ENCODE measurements around the gene SRPX. TPM values are rescaled to one million over a fixed set of nuclear protein-coding genes. Genes with fewer than 3 reads are reported as not detected.

The SRPX gene
- total RNA-seq, 1 experiment from 2014 or later = 72.3 TPM

DNA sequence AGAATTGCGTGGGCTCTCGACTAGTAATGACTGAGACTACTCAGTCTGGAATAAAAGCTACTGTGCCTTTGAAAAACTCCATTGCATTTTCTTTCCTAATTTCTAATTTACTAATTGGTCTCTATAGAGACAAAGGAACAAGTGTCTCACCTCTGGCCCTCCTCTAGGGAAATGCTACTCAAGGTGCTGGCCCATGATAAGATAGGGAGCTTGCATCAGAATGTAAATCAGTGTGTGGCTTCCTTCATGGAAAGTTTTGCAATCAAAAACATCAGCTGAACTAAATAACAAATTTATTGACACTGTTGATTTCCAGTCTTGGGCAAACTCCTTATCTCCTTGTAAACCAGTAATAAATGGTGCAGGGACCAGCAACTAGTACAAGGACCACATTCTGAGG is 81.8 kb downstream of the SRPX start:
- DNase-seq (ENCODE audit: low spot score) = no peak

DNA sequence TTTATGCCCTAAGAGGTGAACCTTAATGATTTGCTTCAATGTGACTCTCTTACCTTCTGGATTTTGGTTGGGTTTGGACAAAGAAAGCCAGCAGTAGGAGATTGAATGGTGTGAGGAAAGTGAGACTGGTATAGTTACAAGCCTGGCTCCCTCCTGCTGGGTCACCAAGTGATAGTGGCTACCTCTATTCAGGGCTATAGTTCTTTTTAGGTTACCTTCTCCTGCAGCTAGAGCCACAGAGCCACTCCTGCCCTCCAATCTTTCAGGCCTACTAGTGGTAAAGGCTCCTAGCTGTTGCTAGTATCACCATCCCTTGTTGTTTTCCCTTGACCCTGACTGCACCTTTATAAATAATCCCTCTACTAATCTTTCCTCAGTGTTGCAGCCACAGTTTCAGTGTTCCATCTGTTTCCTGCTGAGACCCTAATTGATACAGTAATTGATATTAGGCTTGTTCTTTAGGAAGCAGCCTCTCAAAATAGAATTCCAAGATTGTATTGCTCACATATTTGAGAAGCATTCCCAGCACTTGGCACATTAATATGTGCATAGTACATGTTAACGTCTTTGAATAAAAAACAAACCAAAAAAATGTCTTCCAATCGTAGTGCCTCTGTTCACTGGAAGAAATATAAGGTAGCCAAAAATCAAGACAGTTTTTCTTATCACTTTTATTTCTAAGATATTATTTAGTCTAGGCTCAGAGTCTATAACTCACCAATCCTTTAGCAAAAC is 82.3 kb downstream of the SRPX start:
- DNase-seq (ENCODE audit: low spot score) = no peak

DNA sequence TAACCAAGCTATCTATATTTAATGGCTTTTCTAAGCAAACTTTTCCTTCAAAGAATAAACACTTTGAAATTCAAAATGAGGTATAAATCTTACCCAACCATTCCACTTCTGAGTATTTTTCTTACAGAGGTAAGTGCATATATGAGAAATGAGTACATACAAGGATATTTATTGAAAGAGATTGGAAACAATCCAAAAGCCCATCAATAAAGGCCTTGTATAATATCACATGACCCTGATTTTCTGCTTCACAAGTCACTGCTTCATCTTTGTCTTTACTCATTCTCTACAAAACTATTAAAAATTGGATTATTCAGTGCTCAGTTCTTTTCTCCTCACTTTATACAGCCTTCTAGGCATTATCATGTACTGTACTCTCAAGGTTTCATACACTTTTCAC is 91.3 kb downstream of the SRPX start:
- no peak for DNase-seq (ENCODE audit: low spot score)

DNA sequence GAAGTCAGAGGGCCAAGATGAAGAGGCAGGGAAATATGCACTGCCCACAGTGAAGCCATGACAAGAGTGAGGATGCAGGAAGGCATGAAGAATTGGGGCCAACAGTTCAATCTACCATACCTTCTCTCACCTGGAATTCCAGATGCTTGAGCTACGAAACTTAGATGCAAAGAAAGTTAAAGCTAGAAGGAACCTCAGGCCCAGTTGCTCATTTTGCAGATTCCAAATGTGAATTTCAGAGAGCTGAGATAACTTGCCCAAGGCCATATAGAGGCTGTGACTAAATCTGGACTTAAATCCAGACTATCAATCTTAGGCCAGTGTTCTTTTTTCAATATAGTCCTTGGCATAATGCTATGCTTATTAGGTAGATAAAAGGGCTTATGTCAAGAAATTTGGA is 92.7 kb downstream of the SRPX start:
- no peak for DNase-seq (ENCODE audit: low spot score)

DNA sequence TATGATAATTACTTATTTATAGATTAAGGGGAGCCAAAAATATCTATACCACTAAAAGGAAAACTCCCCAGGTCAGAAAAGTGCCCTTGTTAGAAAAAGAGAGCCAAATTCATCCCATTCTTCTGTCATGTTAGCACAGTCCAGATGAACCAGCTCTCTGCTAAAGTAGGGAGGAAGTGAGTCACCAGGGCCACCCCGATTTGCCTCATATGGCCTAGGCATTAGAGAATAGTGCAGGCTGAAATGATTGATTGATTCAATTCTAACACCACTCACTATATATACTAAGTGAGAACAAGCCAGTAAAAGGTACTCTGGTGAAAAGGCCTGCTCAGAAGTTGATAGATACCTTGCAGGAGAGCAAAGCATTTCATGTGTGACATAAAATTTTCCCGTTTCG is 94.5 kb downstream of the SRPX start:
- no peak for DNase-seq (ENCODE audit: low spot score)

DNA sequence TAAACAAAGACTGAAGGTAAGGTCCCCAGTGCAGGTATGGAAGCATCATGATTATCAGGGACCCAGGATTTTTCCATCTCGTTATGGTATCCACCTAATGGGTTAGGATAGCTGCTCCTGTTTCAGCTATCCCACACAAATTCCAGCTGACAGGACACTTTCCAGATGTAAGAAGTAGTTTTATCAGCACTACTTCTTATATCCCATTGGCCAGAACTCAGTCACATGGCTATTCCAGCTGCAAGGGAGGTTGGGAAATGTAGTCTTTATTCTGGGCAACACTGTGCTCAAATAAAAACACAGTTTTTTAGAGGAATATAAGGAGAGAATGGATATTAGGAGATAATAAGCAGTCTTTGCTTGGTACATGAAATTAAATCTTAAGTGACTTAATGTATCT is 96.7 kb downstream of the SRPX start:
- no peak for DNase-seq (ENCODE audit: low spot score)

DNA sequence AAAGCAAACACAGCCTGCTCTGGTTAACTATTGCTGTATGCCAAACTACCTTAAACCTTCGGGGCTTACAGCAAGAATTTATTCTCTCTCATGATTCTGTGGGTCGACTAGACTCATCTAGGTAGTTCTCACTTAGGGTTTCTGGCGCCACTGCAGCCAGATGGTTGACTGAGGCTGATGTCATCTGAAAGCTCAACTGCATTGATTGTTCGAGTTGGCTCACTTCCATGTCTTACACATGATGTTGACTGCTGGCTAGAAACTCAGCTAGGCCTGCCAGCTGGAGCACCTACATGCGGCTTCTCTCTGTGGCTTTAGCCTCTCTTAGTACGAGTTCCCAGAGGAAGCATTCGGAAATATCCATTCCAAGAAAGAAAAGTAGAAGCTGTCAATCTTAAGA is 103.2 kb downstream of the SRPX start:
- no peak for DNase-seq (ENCODE audit: low spot score)

DNA sequence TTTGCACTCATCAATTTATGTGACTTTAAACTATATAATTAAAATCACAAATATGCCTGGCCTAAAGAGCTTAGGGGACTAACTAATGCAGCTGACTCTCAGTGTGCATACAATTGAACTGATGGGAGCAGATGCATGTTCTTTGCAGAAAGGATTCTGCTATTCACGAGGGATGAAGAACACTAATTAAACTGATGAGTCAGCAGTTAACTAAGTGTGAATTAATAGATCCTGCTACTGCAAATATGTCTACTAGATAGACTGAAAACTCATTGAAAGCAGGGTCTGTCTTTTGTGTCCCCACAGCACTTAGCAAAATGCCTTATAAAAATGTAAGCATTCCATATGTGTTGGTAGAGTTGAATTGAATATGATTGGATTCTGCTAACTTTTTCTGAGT is 104.0 kb downstream of the SRPX start:
- no peak for DNase-seq (ENCODE audit: low spot score)

DNA sequence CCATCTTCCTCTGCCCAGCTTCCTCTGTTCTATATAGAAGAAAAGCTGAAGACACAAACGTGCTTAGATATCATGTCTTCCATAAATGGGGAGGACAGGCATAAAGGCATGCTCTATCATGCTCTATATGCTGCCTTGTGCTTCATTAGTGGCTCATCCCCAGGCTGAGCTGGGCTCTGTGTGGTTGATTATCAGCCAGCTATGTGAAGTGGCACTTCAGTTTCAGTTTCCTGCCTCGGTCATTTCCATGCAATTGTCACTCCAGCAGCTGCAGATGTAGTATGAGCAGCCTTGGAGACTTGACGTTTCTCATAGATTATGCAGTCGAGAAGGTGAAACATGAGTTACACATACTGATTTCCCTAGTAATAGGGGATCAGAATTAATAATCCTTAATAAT is 108.1 kb downstream of the SRPX start:
- DNase-seq (ENCODE audit: low spot score) = no peak

DNA sequence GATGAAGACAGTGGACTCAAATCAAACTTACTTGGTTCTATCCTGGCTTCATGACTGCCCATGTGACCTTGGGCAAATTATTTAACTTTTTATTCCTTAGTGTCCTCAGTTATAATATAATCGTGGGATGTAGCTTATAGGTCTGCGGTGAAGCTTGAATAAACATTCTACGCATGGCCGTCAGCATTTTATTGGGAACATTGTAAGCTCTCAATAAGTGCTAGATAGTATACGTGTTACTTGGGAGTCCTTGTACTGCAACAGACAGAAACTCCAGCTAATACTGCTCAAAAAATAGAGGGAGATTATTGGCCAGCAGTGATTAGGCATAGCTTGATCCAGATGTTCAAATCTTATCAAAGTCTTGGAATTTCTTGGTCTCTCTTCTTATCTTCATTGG is 109.5 kb downstream of the SRPX start:
- no peak for DNase-seq (ENCODE audit: low spot score)

DNA sequence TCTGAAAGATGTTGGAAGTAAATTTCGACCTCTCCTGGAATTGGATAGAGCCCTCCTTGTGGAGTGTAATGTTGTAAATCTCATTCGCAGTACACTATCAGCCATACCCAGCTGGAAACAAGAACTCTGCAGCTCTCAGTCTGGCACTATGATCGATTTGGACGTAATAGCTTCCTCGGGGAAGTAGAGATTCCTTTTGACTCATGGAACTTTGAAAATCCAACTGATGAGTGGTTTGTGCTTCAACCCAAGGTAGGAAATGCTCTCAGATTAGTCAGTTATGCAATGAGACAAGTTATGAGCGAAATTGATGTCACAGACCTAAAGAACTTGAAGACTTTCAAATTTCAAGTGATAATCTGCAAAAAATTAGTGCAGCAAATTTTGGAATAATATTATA is 110.4 kb downstream of the SRPX start:
- DNase-seq (ENCODE audit: low spot score) = no peak

DNA sequence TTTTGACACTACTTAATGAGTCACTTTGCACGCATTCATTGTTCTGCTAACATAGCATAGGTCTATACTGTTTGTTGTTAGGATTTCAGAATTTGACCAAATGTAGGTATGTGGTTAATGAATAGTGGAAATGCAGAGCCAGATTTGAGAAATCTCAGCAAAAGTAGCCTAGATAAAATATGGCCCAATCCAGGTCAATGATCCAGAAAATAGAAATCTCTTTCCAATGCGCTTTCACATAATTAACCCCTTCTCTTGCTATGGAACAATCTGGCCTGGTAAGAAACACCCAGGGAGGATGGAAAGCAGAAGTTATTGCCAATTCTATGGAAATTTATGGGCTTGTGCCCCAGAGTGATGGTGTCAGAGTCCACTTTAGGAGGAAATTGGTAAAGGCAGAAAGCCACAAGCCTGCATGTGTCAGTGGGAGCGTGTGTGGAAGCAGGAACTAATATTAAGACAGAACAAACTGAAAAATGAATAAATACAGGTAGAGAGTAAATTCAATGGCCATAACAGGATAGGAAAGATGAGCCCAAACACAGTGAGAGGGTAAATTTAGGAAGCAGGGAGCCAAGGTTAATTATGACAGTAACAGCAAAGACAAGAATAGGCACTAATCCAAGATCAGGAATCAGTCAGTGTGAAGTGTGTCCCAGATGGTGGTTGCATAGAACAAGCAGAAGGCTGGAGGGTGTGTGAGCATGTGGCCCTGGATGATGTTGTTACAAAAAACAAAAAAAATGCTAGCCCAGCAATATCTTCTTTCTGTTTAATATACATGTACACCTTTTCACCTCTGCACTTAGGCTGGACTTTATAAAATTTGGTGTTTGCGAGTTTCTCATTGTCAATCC is 111.4 kb downstream of the SRPX start:
- no peak for DNase-seq (ENCODE audit: low spot score)

DNA sequence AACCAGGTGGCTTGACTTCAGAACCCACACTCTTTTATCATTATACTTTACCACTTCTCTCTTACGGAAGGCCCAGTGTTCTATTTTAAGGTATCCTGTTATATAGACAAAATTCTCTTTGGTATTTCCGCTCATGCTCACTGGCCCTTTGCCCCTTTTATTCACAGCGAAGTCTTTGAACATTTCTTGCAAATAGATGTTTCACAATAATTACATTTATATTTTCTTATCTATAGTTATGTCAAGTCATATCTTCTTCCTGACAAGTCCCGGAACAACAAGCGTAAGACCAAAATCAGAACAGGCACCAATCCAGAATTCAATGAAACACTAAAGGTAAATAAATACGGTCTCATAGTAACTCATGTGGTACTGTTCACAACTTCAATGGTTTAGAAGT is 112.3 kb downstream of the SRPX start:
- no peak for DNase-seq (ENCODE audit: low spot score)

DNA sequence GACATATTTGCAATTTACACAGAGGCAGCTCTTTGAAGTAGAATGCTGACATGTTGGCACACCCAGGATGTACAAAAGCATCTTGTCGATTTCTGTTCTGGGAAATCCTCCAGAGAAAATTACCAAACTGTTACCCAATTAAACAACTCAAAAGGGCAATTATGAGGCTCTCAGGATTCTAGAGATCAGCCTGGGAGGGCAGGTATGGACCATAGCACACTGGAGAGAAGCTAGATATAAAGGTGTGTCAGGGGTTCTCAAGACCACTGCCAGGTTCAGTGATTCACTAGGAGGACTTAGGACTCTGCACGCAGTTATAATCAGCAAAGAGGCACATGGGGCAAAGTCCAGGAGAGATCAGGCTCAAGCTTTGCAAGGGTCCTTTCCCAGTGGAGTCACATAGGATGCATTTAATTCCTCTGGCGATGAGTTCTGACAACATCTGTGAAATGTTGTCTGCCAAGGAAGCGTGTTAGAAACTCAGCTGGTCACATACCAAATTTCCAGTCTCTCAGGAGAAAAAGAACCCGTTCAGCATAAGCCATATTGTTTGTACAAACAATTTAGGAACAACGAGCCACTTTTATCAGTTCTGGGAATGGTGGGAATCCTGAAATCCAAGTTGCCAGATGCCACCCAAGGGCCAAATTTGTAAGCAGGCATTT is 113.5 kb downstream of the SRPX start:
- DNase-seq (ENCODE audit: low spot score) = no peak

DNA sequence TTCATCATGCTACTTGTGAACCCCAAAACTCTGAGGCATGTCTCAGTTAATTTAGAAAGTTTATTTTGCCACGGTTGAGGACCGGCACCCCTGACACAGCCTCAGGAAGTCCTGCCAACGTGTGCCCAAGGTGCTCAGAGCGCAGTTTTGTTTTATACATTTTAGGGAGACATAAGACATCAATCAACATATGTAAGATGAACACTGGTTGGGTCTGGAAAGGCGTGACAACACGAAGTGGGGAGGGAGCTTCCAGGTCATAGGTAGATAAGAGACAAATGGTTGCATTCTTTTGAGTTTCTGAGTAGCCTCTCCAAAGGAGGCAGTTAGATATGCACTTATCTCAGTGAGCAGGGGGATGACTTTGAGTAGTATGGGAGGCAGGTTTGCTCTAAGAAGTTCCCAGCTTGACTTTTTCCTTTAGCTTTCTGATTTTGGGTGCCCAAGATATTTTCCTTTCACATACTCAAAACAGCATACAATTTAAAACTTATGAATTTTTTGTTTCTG is 115.4 kb downstream of the SRPX start:
- no peak for DNase-seq (ENCODE audit: low spot score)

DNA sequence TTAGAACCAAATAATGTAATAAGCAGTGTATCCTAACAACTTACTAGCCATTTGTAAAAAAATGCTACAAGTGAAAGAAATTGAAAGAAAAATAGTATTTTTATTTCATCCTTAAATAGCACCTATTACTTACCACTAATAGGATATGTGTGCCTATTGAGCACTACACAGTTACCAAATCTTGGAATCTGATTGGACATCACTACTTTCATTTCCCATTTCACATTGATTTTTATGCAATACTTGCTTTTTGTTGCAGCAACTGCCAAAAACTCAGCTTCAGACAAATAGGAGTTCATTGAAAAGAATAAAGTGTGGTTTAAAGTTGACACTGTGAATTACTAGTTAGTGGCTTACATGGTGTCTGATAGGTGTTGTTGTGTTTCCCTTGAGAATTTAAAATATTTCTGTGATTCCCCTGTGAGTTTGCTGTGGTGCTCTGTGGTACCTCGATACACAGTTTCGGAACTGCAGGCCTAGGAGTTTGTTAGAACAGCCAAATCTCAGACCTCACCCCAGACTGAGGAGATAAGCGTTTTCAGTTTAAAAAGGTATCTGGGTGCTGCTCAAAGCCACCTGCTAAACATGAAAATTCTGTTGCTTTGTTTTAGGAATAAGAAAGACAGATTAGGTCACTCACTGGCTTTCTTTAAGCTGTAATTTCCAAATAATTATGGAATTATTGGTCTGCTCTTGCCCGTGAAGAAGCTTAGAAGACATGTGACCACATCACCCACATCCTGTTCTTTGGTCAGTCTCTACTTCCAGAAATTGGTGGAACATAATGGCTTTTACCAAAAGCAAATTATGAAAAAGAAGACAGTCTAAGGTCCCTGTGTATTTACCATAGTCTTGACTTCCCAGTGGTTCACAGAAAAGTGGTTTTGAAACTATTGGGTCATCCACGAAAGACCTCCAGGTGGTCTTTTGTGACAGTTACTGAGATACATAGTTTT is 116.5 kb downstream of the SRPX start:
- no peak for DNase-seq (ENCODE audit: low spot score)

DNA sequence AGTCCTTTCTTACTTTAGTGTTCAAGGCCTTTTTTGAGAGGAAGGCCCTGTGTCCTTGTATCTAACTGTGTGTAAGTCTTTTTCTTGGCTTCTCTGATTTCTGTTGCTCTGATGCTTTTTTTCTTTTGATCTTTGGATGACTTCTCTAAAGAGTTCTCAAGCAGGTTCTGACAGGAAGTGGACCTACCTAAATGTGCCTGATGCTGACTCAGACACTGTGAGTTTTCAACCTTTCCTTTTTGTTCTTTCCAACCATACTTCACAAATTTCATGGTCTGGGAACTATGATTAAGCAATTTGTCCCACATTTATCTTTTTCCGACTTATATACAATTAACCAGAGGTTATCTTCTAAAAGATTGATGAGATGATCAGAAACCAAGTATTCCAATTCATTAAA is 117.8 kb downstream of the SRPX start:
- DNase-seq (ENCODE audit: low spot score) = no peak

DNA sequence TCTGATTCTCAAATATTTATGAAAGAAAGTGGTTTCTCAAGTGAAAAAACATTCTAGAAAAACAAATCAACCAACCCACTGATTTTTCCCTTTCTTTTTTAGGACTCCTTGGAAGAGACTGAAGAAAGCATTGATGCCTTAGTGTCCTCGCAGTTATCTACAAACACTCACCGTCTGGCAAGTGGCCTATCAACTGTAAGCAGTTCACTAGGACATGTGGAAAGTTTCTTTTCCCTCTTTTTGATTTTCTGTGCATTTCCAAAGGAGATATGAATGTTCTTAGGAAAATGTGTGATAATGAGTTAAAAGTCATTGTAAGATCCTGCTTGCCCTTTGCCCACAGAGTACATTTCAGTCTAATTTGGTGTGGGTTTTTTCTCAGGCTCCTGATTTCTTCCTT is 118.4 kb downstream of the SRPX start:
- no peak for DNase-seq (ENCODE audit: low spot score)

DNA sequence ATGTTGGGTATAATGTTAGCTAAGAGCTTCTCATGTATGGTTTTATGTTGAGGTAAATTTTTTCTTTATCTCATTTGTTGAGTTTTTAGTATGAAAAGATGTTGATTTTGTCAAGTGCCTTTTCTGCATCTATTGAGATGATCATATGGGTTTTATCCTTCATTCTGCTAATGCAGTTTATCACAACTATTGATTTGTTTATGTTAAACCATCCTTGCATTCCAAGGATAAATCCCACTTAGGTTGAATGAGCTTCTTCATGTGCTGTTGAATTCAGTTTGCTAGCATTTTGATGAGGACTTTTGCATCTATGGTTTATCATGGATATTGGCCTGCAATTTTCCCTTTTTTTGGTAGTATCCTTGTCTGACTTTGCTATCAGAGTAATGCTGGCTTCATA is 121.0 kb downstream of the SRPX start:
- DNase-seq (ENCODE audit: low spot score) = no peak

Measured in H4 (cell line).